CD4-positive, alpha-beta T cell treated with Interleukin-2 at 100 ng/mL for 4 hours (primary cell): ENCODE data around the gene TRIM4.
"Not testable (repeated sequence)": the region's sequence is repeated elsewhere in the genome, so short reads cannot be mapped to it uniquely, and the experiment has no call there.

Experiments used
- DNase-seq: peaks from one replicate; pipeline ENCODE4 v3.0.0-alpha.2; 2020; ENCODE audit warnings: low spot score

The TRIM4 gene

DNA sequence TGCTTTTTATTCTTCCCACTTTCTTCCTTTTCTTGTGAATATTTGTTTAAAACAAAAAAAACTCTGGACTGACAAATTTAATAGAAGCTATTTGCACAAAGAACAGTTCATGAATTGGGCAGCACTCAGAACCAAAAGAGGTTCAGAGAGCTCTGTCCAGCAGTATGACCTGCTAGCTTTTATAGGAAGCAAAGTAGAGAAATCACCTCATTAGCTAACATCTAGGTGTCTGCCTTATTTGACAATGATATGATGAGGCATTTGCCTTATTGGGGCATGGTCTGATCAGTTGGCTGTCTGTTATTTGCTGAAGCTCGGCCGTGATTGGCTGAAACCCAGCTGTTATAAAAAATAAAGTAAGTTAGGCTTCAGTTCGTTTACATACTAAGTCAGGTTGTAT is 819 bp upstream of the TRIM4 start:
- no peak for DNase-seq

DNA sequence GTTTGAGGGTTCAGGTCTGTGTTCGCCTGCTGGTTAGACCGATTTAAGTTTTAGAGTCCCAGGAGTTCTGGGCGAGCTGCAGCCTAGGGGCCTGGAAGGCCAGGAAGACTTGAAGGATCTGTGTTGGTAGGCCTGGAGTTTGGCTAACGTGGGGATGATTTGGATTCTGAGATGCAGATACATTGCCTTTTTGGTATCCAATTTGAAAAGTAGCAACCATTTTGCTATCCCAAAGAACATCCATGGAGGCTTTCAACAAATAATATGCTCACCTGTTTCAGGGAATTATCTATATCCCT is 433 bp upstream of the TRIM4 start:
- no peak for DNase-seq

GRCh38 chr7:99910976-99911375 is 8.4 kb downstream of the TRIM4 start:
- no peak for DNase-seq

GRCh38 chr7:99901581-99901980 is 17.7 kb downstream of the TRIM4 start:
- no peak for DNase-seq

- no peak for DNase-seq
Measured at GRCh38 chr7:99899830-99900519, 19.4 kb downstream of the TRIM4 start.

GRCh38 chr7:99898836-99899235 is 20.5 kb downstream of the TRIM4 start:
- no peak for DNase-seq

DNA sequence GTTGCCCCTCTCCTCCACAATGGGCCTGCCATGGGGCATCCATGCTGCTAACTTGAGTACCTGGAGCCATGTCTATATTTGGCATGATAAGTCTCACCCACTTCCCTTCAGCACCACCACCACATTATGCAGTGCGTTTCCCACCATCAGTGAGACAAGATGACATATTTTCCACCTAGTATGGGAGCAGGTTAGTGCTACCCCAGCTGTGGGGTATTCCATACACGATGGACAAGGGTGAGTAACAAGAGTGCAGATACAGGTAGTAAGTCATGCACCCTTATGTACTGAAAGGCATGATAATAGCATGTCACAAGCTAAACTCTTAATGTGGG is 21.3 kb downstream of the TRIM4 start:
- no peak for DNase-seq

GRCh38 chr7:99897322-99898022 is 21.9 kb downstream of the TRIM4 start:
- DNase-seq, result no peak

GRCh38 chr7:99894738-99895137 is 24.6 kb downstream of the TRIM4 start:
- no peak for DNase-seq

- no peak for DNase-seq
Measured at GRCh38 chr7:99893280-99893679, 26.1 kb downstream of the TRIM4 start.

DNA sequence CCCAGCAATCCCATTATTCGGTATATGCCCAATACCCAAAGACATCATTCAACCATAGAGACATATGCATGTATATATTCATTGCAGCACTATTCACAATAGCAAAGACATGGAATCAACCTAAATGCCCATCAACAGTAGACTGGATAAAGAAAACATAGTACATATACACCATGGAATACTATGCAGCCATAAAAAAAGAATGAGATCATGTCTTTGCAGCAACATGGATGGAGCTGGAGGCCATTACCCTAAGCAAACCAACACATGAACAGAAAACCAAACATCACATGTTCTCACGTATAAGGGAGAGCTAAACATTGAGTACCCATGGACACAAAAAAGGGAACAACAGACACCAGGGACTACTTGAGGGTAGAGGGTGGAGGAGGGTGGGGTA is 29.0 kb downstream of the TRIM4 start:
- DNase-seq, result not testable (repeated sequence)

DNA sequence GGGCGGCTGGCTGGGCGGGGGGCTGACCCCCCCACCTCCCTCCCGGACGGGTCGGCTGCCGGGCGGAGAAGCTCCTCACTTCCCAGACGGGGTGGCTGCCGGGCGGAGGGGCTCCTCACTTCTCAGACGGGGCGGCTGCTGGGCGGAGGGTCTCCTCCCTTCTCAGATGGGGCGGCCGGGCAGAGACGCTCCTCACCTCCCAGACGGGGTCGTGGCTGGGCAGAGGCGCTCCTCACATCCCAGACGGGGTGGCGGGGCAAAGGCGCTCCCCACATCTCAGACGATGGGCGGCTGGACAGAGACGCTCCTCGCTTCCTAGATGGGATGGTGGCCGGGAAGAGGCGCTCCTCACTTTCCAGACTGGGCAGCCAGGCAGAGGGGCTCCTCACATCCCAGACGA is 31.0 kb downstream of the TRIM4 start:
- DNase-seq, result not testable (repeated sequence)

DNA sequence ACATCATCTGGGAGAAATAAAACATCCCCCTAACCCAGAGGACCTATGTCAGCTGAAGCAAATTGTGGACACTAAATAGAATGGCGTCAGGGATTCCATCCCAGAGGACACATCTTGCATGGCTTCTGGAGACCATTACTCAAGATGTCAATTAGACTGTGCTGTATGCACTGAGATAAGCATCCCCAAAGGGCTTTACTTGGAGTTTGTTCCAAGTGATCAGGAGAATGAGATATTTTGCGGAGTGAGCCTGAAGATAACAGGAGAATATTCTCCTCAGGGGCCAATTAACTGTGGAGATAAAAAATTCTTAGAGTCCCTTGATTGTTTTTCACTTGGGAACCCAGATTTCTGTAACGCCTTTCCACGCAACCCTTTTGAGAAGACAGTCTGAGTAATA is 38.0 kb downstream of the TRIM4 start:
- DNase-seq, result no peak

GRCh38 chr7:99876933-99877332 is 42.4 kb downstream of the TRIM4 start, which contains the start of gene OR2AE1:
TSS of gene OR2AE1 (minus strand) at chr7:99877033. CDS start at chr7:99877033, 0 bp downstream.
- DNase-seq, result no peak

- no peak for DNase-seq
Measured at GRCh38 chr7:99876491-99876890, 42.8 kb downstream of the TRIM4 start.

- DNase-seq, result no peak
Measured at GRCh38 chr7:99868246-99868645, 51.1 kb downstream of the TRIM4 start.

DNA sequence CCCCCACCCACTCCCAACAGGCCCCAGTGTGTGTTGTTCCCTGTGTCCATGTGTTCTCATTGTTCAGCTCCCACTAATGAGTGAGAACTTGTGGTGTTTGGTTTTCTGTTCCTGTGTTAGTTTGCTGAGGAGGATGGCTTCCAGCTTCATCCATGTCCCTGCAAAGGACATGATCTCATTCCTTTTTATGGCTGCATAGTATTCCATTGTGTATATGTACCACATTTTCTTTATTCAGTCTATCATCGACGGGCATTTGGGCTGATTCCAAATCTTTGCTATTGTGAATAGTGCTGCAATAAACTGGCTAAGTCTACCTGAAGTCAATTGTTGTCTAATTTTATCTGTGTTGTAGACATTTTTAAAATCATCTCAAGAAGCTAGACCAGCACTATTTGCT is 51.9 kb downstream of the TRIM4 start:
- not testable (repeated sequence) for DNase-seq

GRCh38 chr7:99863847-99864440 is 55.4 kb downstream of the TRIM4 start:
- DNase-seq, result no peak

DNA sequence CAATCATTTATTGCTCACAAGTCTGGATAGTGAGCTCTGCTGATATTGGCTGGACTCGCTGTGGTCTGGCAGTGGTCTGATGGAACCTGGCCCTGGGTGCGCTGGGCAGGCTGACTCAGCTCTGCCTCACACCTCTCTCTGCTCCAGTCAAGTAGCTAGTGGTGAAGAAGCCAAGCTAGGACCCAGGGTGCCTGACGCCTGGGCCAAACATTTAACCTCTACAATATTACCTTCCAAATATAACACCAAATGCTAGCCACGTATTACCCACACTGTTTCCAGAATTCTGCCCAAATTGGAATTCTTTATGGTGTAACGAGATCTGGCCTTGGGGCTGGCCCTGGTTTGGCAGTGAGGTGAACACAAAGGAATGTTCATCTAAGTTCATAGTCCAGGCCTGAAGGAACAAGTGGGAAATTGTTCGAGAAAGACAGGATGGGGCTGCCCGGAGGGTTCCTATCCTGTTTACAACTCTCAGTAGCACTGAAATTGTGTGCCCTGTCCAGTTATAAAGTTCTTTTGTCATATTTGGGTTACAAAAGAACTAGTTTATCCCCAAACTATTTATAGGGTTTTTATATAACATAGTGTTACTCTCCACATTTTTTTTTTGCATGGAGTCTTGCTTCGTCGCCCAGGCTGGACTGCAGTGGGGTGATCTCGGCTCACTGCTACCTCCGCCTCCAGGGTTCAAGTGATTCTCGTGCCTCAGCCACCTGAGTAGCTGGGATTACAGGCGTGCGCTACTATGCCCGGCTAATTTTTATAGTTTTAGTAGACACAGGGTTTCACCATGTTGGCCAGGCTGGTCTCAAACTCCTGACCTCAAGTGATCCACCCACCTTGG is 58.8 kb downstream of the TRIM4 start:
- no peak for DNase-seq

DNA sequence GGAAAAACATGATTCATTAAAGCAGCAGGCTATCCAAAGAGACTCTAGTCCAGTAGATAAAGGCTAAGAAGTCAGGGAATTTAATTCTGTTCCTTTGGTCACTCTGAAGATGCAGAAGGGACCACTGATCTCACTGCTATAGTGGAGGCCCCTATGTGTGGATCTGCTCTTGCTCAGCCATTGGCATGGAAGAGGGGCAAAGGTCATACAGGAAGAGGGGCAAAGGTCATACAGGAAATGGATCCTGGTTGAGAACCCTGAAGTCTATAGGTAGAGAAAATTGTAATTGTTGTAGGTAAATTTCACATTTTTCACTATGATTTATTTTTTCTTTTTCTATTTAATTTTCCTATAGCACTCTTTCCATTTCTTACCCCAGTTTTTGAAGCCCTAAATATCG is 64.1 kb downstream of the TRIM4 start:
- DNase-seq, result no peak

DNA sequence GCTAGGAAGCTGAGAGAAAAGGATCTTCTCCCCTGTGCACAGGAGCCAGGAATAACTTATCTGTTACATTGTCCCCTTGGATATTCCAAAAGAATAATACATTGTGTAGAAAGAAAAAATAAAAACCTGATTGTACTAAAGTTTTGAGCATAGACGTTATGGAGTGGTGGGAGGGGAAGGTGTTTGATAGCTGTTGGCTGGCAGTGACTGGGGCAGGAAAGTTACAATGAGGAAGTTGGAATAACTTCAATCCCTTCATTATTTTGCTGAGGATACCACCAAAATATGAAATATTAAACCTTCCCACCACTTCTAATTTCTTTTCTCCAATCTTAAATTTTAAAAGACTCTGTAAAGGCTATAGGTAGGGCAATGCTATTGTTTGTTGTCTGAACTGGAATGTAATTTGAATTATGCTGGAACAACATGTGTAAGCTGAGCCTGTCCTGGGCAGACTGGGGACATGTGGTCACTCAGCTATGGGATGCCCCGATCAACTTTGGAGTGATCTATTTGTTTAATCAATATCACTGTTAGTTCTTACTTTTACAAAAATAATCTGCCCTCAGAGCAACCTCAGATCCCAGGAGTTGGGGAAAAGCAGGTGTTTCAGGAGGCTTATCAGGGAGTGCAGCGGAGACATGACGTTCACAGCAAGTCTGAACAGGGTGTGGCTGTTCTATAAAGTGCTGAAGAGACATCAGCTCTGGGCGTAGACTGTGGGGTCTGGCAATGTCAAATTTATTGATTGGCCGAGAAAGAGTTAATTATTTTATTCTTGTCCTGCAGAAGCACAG is 70.7 kb downstream of the TRIM4 start:
- DNase-seq, result no peak

- no peak for DNase-seq
Measured at GRCh38 chr7:99844328-99844727, 75.0 kb downstream of the TRIM4 start.
